BE2C (cell line): ENCODE measurements around the gene MYO10.

Experiments used
- DNase-seq: peaks from one replicate; pipeline ENCODE4 v3.0.0-alpha.2; 2020
- H3K27me3 ChIP-seq: fragments of 250-450 bp; sonication (Bioruptor Pico); 2 replicates; pipeline ENCODE4 v1.5.1; 2020; ENCODE audit warnings: mild to moderate bottlenecking
- H3K36me3 ChIP-seq: fragments of 250-450 bp; sonication (Bioruptor Pico); 2 replicates; pipeline ENCODE4 v1.5.1; 2020; ENCODE audit warnings: mild to moderate bottlenecking
- H3K4me1 ChIP-seq: fragments of 250-450 bp; sonication (Bioruptor Pico); 2 replicates; pipeline ENCODE4 v1.5.1; 2020
- H3K4me3 ChIP-seq: 2 replicates; pipeline ENCODE4 v1.5.1; 2011; ENCODE audit warnings: low read depth, low read length
- H3K9me3 ChIP-seq: fragments of 250-450 bp; sonication (Bioruptor Pico); 2 replicates; pipeline ENCODE4 v1.5.1; 2020
- TF ChIP-seq, protein P1 (sequence below): IDR thresholded peaks from 2 replicates; pipeline ENCODE4 v1.5.1; 2012; ENCODE audit warnings: mild to moderate bottlenecking, low read depth, low read length

MYO10 gene

GRCh38 chr5:16867577-16867953, 68.5 kb downstream of the MYO10 start:
- Histone ChIP-seq H3K4me1 (no peaks in the 10 kb centered on the region), H3K36me3 (no peaks in the 10 kb centered on the region)

GRCh38 chr5:16866795-16867576, 69.1 kb downstream of the MYO10 start:
- TF ChIP-seq, protein P1, sequence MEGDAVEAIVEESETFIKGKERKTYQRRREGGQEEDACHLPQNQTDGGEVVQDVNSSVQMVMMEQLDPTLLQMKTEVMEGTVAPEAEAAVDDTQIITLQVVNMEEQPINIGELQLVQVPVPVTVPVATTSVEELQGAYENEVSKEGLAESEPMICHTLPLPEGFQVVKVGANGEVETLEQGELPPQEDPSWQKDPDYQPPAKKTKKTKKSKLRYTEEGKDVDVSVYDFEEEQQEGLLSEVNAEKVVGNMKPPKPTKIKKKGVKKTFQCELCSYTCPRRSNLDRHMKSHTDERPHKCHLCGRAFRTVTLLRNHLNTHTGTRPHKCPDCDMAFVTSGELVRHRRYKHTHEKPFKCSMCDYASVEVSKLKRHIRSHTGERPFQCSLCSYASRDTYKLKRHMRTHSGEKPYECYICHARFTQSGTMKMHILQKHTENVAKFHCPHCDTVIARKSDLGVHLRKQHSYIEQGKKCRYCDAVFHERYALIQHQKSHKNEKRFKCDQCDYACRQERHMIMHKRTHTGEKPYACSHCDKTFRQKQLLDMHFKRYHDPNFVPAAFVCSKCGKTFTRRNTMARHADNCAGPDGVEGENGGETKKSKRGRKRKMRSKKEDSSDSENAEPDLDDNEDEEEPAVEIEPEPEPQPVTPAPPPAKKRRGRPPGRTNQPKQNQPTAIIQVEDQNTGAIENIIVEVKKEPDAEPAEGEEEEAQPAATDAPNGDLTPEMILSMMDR: no peak
- H3K4me1 ChIP-seq: no peaks in the 10 kb centered on the region
- peaks cover 2% of the 10 kb centered on the region for H3K9me3 ChIP-seq
- no peak overlapping the region for H3K4me3 ChIP-seq
- H3K36me3 ChIP-seq: no peaks in the 10 kb centered on the region
- DNase-seq: no peak
- peaks cover 3% of the 10 kb centered on the region; the same call in 1 of the 2 replicates for H3K27me3 ChIP-seq

More at GRCh38 chr5:16867577-16867953, 68.5 kb downstream of the MYO10 start:
- no peak overlapping the region for H3K4me3 ChIP-seq
- TF ChIP-seq, protein P1: no peak
- peaks cover 3% of the 10 kb centered on the region; the same call in 1 of the 2 replicates for H3K27me3 ChIP-seq
- H3K9me3 ChIP-seq: peaks cover 2% of the 10 kb centered on the region
- DNase-seq: no peak

- H3K36me3 ChIP-seq: no peaks in the 10 kb centered on the region
Measured at GRCh38 chr5:16866273-16866672, 69.8 kb downstream of the MYO10 start.

DNA sequence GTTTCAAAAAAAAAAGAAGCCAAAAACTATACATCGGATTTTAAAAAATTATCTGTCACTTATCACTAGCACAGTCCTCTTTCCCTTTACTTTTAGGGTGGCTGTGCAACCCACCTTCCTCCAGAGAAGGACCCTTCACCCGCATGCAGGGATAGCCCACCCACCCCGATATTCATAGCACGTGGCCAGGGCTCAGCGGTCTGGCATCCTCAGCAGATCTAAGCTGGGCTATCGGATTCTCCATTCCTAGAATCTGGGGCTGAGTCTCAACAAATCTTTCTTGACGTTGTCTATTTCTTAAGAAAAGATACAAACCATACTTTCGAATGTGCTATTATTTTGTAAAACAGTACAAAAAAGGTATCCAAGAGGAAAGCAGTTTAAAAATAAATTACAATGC, 70.9 kb downstream of the MYO10 start:
- Histone ChIP-seq H3K4me1 (no peaks in the 10 kb centered on the region), H3K9me3 (no peaks in the 10 kb centered on the region; the same call in 1 of the 2 replicates), H3K27me3 (peaks cover 1% of the 10 kb centered on the region; the same call in 1 of the 2 replicates), H3K36me3 (no peaks in the 10 kb centered on the region), H3K4me3 (no peak overlapping the region)
- TF ChIP-seq, protein P1: no peak
- no peak for DNase-seq

More at GRCh38 chr5:16866273-16866672, 69.8 kb downstream of the MYO10 start:
- DNase-seq: no peak
- peaks cover 3% of the 10 kb centered on the region; the same call in 1 of the 2 replicates for H3K27me3 ChIP-seq
- peaks cover 2% of the 10 kb centered on the region for H3K9me3 ChIP-seq
- no peak overlapping the region for H3K4me3 ChIP-seq
- TF ChIP-seq, protein P1: no peak
- no peaks in the 10 kb centered on the region for H3K4me1 ChIP-seq

GRCh38 chr5:16864631-16865131, 71.4 kb downstream of the MYO10 start:
- Histone ChIP-seq H3K36me3 (no peaks in the 10 kb centered on the region), H3K4me3 (no peak overlapping the region), H3K4me1 (no peaks in the 10 kb centered on the region), H3K27me3 (no peaks in the 10 kb centered on the region), H3K9me3 (no peaks in the 10 kb centered on the region; the same call in 1 of the 2 replicates)
- TF ChIP-seq, protein P1: no peak
- no peak for DNase-seq

GRCh38 chr5:16863469-16863946, 72.6 kb downstream of the MYO10 start:
- Histone ChIP-seq H3K27me3 (no peaks in the 10 kb centered on the region), H3K4me1 (no peaks in the 10 kb centered on the region), H3K9me3 (no peaks in the 10 kb centered on the region; the same call in 1 of the 2 replicates), H3K4me3 (no peak overlapping the region), H3K36me3 (no peaks in the 10 kb centered on the region)
- DNase-seq: no peak
- TF ChIP-seq, protein P1: no peak
